OCI-LY1 (cell line): ENCODE data around the gene VPS4A.

ENCODE experiments used
- H2AFZ ChIP-seq: fragments of 200-600 bp; sonication (generic), shearing (Covaris generic); 2 replicates; pipeline ENCODE4 v1.6.0; 2014; ENCODE audit warnings: antibody characterized with exemption, mild to moderate bottlenecking, low read length
- H3F3A ChIP-seq: fragments of 200-600 bp; sonication (generic), shearing (Covaris generic); 2 replicates; pipeline ENCODE4 v1.6.0; 2014; ENCODE audit warnings: mild to moderate bottlenecking, antibody characterized with exemption, low read length, moderate library complexity; ENCODE audit not compliant: insufficient read depth
- H3K27ac ChIP-seq: fragments of 200-600 bp; sonication (generic); 2 replicates; pipeline ENCODE4 v1.5.1; 2014; ENCODE audit warnings: low read length, mixed run types, mild to moderate bottlenecking, low read depth; ENCODE audit not compliant: poor library complexity, severe bottlenecking
- H3K27me3 ChIP-seq: fragments of 200-600 bp; sonication (generic); 2 replicates; pipeline ENCODE4 v1.6.0; 2014; ENCODE audit warnings: antibody characterized with exemption, mild to moderate bottlenecking, low read length, moderate library complexity; ENCODE audit not compliant: insufficient read depth
- H3K36me3 ChIP-seq: fragments of 200-600 bp; sonication (generic); 2 replicates; pipeline ENCODE4 v1.6.1; 2014; ENCODE audit warnings: mild to moderate bottlenecking, antibody characterized with exemption, low read length, moderate library complexity, mixed read lengths; ENCODE audit not compliant: insufficient read depth
- H3K4me1 ChIP-seq: fragments of 200-600 bp; sonication (generic); 2 replicates; pipeline ENCODE4 v1.5.1; 2014; ENCODE audit warnings: mild to moderate bottlenecking, low read length, moderate library complexity; ENCODE audit not compliant: insufficient read depth, severe bottlenecking
- H3K4me2 ChIP-seq: fragments of 200-600 bp; sonication (generic), shearing (Covaris generic); 2 replicates; pipeline ENCODE4 v1.6.1; 2014; ENCODE audit warnings: low read length
- H3K4me3 ChIP-seq: fragments of 200-600 bp; sonication (generic); 2 replicates; pipeline ENCODE4 v1.5.1; 2014; ENCODE audit warnings: low read length, low read depth, mild to moderate bottlenecking, mixed read lengths; ENCODE audit not compliant: poor library complexity, severe bottlenecking
- H3K79me2 ChIP-seq: fragments of 200-600 bp; shearing (Covaris generic); 2 replicates; pipeline ENCODE4 v1.6.1; 2016; ENCODE audit warnings: mixed run types, low read length, mixed read lengths; ENCODE audit not compliant: insufficient read depth
- H3K9ac ChIP-seq: fragments of 200-600 bp; sonication (generic), shearing (Covaris generic); 2 replicates; pipeline ENCODE4 v1.6.1; 2014; ENCODE audit warnings: mild to moderate bottlenecking, low read length, mixed read lengths
- H3K9me2 ChIP-seq: fragments of 200-600 bp; sonication (generic), shearing (Covaris generic); 2 replicates; pipeline ENCODE4 v1.6.1; 2014; ENCODE audit warnings: low read depth, mild to moderate bottlenecking, low read length, mixed read lengths
- H3K9me3 ChIP-seq: fragments of 200-600 bp; shearing (Covaris generic); 2 replicates; pipeline ENCODE4 v1.6.1; 2014; ENCODE audit warnings: low read length, mixed read lengths
- H4K20me1 ChIP-seq: fragments of 200-600 bp; sonication (generic), shearing (Covaris generic); 2 replicates; pipeline ENCODE4 v1.6.0; 2016; ENCODE audit warnings: mild to moderate bottlenecking, low read length; ENCODE audit not compliant: insufficient read depth
- CTCF ChIP-seq: fragments of 200-600 bp; sonication (generic), shearing (Covaris generic); IDR thresholded peaks from 2 replicates; pipeline ENCODE4 v1.5.1; 2017; ENCODE audit warnings: mild to moderate bottlenecking, antibody characterized with exemption, low read length, moderate library complexity, mixed read lengths
- EZH2 ChIP-seq: fragments of 200-600 bp; sonication (generic), shearing (Covaris generic); IDR thresholded peaks from 2 replicates; pipeline ENCODE4 v1.8.0; 2017; ENCODE audit warnings: borderline replicate concordance, mixed run types, mild to moderate bottlenecking, antibody characterized with exemption, low read length, moderate library complexity, mixed read lengths

The VPS4A gene

GRCh38 chr16:69363281-69363717 lies 52.1 kb downstream of the VPS4A start:
- TF ChIP-seq CTCF (no peak), EZH2 (no peak)
- Histone ChIP-seq H3K36me3 (peaks cover 44% of the 10 kb centered on the region), H3K27me3 (no peaks in the 10 kb centered on the region), H3K9me2 (no peaks in the 10 kb centered on the region), H3K9ac (no peak overlapping the region), H3K4me1 (no peaks in the 10 kb centered on the region), H4K20me1 (no peaks in the 10 kb centered on the region), H3K4me2 (no peak overlapping the region), H3K79me2 (no peaks in the 10 kb centered on the region), H2AFZ (no peak overlapping the region), H3F3A (no peaks in the 10 kb centered on the region), H3K4me3 (no peak overlapping the region), H3K27ac (no peak overlapping the region), H3K9me3 (no peaks in the 10 kb centered on the region)

- TF ChIP-seq CTCF: no peak
- no peak for TF ChIP-seq EZH2
- no peak overlapping the region for H3K27ac ChIP-seq
- H3K4me2 ChIP-seq: no peak overlapping the region
- no peaks in the 10 kb centered on the region for H3K79me2 ChIP-seq
- no peaks in the 10 kb centered on the region for H3K9me2 ChIP-seq
- H3K9me3 ChIP-seq: no peaks in the 10 kb centered on the region
- no peak overlapping the region for H3K4me3 ChIP-seq
- no peaks in the 10 kb centered on the region for H3F3A ChIP-seq
- no peaks in the 10 kb centered on the region for H3K4me1 ChIP-seq
- H2AFZ ChIP-seq: no peak overlapping the region
- no peaks in the 10 kb centered on the region for H3K27me3 ChIP-seq
- H3K36me3 ChIP-seq: peaks cover 52% of the 10 kb centered on the region
- no peaks in the 10 kb centered on the region for H4K20me1 ChIP-seq
- no peak overlapping the region for H3K9ac ChIP-seq
Observed at GRCh38 chr16:69364088-69364487, 52.9 kb downstream of the VPS4A start.

- Histone ChIP-seq H3K9me2 (no peaks in the 10 kb centered on the region), H3K9me3 (no peaks in the 10 kb centered on the region), H3K4me1 (no peaks in the 10 kb centered on the region), H2AFZ (no peak overlapping the region), H3K27ac (no peak overlapping the region), H3K27me3 (no peaks in the 10 kb centered on the region), H3K4me3 (no peak overlapping the region), H3F3A (no peaks in the 10 kb centered on the region), H4K20me1 (no peaks in the 10 kb centered on the region), H3K4me2 (no peak overlapping the region), H3K36me3 (peaks cover 70% of the 10 kb centered on the region), H3K79me2 (no peaks in the 10 kb centered on the region), H3K9ac (no peak overlapping the region)
- TF ChIP-seq CTCF (no peak), EZH2 (no peak)
Observed at GRCh38 chr16:69365901-69366300, 54.8 kb downstream of the VPS4A start.
